ENCODE data around the gene C19orf33.

DNA sequence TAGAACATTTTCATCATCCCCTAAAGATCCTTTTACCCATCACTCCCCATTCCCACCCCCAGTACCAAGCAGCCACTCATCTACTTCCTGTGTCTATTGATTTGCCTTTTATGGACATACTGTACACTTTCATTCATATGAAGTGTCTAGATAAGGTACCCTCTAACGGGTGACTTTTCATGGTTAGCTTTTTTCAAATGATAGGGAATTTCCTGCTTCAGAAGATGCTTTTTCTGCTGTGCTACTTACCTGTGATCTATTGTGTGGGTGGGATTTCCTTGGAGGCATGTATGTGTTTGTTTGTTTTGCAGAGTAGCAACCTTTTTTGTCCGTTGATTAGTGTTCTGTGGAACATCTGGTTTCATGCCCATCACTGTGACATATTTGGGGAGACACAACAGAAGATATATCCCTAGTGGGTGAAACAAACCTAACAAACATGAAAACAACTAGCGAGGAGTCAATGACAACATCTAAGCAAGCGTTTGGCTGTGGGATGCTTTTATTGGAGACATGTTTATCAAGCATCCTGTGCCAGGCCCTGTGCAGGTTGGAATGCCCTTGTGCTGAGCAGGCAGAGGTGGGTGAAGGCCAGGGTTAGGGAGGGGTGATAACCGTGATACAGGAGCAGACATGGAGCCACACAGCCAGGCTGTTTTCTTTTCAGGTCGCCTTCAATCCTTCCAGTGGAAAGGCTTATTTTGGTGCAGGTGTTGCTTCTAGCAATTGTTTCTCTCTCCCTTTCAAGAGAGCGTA lies 22.1 kb upstream of the C19orf33 start:
- TF ChIP-seq, protein P1, sequence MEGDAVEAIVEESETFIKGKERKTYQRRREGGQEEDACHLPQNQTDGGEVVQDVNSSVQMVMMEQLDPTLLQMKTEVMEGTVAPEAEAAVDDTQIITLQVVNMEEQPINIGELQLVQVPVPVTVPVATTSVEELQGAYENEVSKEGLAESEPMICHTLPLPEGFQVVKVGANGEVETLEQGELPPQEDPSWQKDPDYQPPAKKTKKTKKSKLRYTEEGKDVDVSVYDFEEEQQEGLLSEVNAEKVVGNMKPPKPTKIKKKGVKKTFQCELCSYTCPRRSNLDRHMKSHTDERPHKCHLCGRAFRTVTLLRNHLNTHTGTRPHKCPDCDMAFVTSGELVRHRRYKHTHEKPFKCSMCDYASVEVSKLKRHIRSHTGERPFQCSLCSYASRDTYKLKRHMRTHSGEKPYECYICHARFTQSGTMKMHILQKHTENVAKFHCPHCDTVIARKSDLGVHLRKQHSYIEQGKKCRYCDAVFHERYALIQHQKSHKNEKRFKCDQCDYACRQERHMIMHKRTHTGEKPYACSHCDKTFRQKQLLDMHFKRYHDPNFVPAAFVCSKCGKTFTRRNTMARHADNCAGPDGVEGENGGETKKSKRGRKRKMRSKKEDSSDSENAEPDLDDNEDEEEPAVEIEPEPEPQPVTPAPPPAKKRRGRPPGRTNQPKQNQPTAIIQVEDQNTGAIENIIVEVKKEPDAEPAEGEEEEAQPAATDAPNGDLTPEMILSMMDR (IDR thresholded peaks at IDR 0.05) = no peak
- TF ChIP-seq POLR2A (IDR thresholded peaks at IDR 0.05) = no peak

Measured in adrenal gland (tissue), 5 donors.